HepG2 (cell line): ENCODE data around the gene AFDN. TPM values are rescaled to one million over a fixed set of nuclear protein-coding genes. Genes with fewer than 3 reads are reported as not detected.

ENCODE experiments used
- KMT2B ChIP-seq: IDR thresholded peaks from 2 replicates; pipeline ENCODE4 v1.6.1; 2016; ENCODE audit warnings: missing genetic modification reagents, missing compliant biosample characterization
- TEAD2 ChIP-seq: sonication (generic); formaldehyde crosslinking; IDR thresholded peaks from 2 replicates; pipeline ENCODE4 v1.9.0; 2021; ENCODE audit warnings: missing genetic modification reagents
- TEAD3 ChIP-seq: optimal IDR thresholded peaks from 2 replicates; pipeline ENCODE3; 2016; ENCODE audit warnings: borderline replicate concordance
- polyA plus RNA-seq, 8 experiments: library from polyadenylated mRNA; depleted of rRNA in 3 of 8; stranded (reverse) in 7 of 8; unstranded in 1 of 8; fragments of >200 nt; fragmentation: Illumina TruSeq in 4 of 8; extraction: Trizol in 4 of 8; gene quantifications; 2 replicates each; pipeline versions ENCODE4 v1.2.1 to v1.2.3, GENCODE V29; 2011 to 2016; ENCODE audit warnings: low read depth in 4 of 8, missing spikeins in 1 of 8, mixed read lengths in 1 of 8; ENCODE audit not compliant: insufficient read depth in 1 of 8
- total RNA-seq, 5 experiments: library from RNA; depleted of rRNA; stranded (reverse); fragments of >200 nt; fragmentation: Illumina TruSeq; extraction: Trizol; gene quantifications; 2 replicates each; pipeline ENCODE4 v1.2.3, GENCODE V29; 2016; ENCODE audit warnings: low read depth in 1 of 5
- TF ChIP-seq, protein P1 (sequence below): sonication (generic); formaldehyde crosslinking; IDR thresholded peaks from 2 replicates; pipeline ENCODE4 v1.4.0; 2020; ENCODE audit warnings: missing genetic modification reagents, borderline replicate concordance
- TF ChIP-seq, protein P2 (sequence below): sonication (generic); formaldehyde crosslinking; IDR thresholded peaks from 2 replicates; pipeline ENCODE4 v1.9.0; 2021; ENCODE audit warnings: missing genetic modification reagents, mild to moderate bottlenecking, borderline replicate concordance
- TF ChIP-seq, protein P3 (sequence below): sonication (generic); formaldehyde crosslinking; IDR thresholded peaks from 2 replicates; pipeline ENCODE4 v1.4.0; 2020; ENCODE audit warnings: missing genetic modification reagents
- TF ChIP-seq, protein P4 (sequence below): sonication (generic); formaldehyde crosslinking; IDR thresholded peaks from 2 replicates; pipeline ENCODE4 v1.4.0; 2020; ENCODE audit warnings: missing genetic modification reagents
- TF ChIP-seq, protein P5 (sequence below): sonication (generic); formaldehyde crosslinking; IDR thresholded peaks from 2 replicates; pipeline ENCODE4 v1.9.0; 2021; ENCODE audit warnings: missing genetic modification reagents, mild to moderate bottlenecking, borderline replicate concordance
- TF ChIP-seq, protein P6 (sequence below): sonication (generic); formaldehyde crosslinking; conservative IDR thresholded peaks from 2 replicates; pipeline ENCODE4 v1.8.0; 2022; ENCODE audit warnings: missing genetic modification reagents

Gene AFDN
- total and polyA plus RNA-seq, 2 of the 13 experiments (the other 11 are each of a cell fraction or from before 2014, with no cell fraction given), result 136 to 151 TPM

DNA sequence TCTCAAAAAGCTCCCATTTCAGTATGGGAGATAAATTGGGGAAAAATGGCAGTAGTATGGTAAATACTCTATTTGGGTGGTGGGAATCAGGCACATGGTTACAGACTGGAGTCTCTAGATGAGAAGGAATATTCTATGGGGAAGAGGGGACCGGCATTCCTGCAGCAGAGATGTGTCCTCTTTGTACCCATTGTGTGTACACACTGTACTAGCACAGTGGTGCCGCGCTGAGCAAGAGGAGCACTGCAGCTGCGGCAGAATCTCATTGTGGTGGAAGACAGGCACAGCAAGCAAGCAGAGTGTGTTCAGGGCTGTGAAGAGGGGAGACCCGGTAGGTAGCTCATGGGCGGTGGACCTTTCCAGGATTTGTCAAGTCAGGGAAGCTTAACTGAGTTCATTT is 13.0 kb downstream of the AFDN start (continued):
- TF ChIP-seq, protein P1, sequence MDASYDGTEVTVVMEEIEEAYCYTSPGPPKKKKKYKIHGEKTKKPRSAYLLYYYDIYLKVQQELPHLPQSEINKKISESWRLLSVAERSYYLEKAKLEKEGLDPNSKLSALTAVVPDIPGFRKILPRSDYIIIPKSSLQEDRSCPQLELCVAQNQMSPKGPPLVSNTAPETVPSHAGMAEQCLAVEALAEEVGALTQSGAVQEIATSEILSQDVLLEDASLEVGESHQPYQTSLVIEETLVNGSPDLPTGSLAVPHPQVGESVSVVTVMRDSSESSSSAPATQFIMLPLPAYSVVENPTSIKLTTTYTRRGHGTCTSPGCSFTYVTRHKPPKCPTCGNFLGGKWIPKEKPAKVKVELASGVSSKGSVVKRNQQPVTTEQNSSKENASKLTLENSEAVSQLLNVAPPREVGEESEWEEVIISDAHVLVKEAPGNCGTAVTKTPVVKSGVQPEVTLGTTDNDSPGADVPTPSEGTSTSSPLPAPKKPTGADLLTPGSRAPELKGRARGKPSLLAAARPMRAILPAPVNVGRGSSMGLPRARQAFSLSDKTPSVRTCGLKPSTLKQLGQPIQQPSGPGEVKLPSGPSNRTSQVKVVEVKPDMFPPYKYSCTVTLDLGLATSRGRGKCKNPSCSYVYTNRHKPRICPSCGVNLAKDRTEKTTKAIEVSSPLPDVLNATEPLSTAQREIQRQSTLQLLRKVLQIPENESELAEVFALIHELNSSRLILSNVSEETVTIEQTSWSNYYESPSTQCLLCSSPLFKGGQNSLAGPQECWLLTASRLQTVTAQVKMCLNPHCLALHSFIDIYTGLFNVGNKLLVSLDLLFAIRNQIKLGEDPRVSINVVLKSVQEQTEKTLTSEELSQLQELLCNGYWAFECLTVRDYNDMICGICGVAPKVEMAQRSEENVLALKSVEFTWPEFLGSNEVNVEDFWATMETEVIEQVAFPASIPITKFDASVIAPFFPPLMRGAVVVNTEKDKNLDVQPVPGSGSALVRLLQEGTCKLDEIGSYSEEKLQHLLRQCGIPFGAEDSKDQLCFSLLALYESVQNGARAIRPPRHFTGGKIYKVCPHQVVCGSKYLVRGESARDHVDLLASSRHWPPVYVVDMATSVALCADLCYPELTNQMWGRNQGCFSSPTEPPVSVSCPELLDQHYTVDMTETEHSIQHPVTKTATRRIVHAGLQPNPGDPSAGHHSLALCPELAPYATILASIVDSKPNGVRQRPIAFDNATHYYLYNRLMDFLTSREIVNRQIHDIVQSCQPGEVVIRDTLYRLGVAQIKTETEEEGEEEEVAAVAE (CRISPR knock-in tag), result no peak
- TF ChIP-seq, protein P2, sequence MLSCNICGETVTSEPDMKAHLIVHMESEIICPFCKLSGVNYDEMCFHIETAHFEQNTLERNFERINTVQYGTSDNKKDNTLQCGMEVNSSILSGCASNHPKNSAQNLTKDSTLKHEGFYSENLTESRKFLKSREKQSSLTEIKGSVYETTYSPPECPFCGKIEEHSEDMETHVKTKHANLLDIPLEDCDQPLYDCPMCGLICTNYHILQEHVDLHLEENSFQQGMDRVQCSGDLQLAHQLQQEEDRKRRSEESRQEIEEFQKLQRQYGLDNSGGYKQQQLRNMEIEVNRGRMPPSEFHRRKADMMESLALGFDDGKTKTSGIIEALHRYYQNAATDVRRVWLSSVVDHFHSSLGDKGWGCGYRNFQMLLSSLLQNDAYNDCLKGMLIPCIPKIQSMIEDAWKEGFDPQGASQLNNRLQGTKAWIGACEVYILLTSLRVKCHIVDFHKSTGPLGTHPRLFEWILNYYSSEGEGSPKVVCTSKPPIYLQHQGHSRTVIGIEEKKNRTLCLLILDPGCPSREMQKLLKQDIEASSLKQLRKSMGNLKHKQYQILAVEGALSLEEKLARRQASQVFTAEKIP, result no peak
- TF ChIP-seq TEAD3 (CRISPR knock-in tag) (peak; percentile 65), KMT2B (CRISPR knock-in tag) (no peak), TEAD2 (CRISPR knock-in tag) (no peak)
- TF ChIP-seq, protein P3, sequence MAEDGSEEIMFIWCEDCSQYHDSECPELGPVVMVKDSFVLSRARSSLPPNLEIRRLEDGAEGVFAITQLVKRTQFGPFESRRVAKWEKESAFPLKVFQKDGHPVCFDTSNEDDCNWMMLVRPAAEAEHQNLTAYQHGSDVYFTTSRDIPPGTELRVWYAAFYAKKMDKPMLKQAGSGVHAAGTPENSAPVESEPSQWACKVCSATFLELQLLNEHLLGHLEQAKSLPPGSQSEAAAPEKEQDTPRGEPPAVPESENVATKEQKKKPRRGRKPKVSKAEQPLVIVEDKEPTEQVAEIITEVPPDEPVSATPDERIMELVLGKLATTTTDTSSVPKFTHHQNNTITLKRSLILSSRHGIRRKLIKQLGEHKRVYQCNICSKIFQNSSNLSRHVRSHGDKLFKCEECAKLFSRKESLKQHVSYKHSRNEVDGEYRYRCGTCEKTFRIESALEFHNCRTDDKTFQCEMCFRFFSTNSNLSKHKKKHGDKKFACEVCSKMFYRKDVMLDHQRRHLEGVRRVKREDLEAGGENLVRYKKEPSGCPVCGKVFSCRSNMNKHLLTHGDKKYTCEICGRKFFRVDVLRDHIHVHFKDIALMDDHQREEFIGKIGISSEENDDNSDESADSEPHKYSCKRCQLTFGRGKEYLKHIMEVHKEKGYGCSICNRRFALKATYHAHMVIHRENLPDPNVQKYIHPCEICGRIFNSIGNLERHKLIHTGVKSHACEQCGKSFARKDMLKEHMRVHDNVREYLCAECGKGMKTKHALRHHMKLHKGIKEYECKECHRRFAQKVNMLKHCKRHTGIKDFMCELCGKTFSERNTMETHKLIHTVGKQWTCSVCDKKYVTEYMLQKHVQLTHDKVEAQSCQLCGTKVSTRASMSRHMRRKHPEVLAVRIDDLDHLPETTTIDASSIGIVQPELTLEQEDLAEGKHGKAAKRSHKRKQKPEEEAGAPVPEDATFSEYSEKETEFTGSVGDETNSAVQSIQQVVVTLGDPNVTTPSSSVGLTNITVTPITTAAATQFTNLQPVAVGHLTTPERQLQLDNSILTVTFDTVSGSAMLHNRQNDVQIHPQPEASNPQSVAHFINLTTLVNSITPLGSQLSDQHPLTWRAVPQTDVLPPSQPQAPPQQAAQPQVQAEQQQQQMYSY, result no peak
- TF ChIP-seq, protein P4, sequence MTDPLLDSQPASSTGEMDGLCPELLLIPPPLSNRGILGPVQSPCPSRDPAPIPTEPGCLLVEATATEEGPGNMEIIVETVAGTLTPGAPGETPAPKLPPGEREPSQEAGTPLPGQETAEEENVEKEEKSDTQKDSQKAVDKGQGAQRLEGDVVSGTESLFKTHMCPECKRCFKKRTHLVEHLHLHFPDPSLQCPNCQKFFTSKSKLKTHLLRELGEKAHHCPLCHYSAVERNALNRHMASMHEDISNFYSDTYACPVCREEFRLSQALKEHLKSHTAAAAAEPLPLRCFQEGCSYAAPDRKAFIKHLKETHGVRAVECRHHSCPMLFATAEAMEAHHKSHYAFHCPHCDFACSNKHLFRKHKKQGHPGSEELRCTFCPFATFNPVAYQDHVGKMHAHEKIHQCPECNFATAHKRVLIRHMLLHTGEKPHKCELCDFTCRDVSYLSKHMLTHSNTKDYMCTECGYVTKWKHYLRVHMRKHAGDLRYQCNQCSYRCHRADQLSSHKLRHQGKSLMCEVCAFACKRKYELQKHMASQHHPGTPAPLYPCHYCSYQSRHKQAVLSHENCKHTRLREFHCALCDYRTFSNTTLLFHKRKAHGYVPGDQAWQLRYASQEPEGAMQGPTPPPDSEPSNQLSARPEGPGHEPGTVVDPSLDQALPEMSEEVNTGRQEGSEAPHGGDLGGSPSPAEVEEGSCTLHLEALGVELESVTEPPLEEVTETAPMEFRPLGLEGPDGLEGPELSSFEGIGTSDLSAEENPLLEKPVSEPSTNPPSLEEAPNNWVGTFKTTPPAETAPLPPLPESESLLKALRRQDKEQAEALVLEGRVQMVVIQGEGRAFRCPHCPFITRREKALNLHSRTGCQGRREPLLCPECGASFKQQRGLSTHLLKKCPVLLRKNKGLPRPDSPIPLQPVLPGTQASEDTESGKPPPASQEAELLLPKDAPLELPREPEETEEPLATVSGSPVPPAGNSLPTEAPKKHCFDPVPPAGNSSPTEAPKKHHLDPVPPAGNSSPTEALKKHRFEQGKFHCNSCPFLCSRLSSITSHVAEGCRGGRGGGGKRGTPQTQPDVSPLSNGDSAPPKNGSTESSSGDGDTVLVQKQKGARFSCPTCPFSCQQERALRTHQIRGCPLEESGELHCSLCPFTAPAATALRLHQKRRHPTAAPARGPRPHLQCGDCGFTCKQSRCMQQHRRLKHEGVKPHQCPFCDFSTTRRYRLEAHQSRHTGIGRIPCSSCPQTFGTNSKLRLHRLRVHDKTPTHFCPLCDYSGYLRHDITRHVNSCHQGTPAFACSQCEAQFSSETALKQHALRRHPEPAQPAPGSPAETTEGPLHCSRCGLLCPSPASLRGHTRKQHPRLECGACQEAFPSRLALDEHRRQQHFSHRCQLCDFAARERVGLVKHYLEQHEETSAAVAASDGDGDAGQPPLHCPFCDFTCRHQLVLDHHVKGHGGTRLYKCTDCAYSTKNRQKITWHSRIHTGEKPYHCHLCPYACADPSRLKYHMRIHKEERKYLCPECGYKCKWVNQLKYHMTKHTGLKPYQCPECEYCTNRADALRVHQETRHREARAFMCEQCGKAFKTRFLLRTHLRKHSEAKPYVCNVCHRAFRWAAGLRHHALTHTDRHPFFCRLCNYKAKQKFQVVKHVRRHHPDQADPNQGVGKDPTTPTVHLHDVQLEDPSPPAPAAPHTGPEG, result no peak
- TF ChIP-seq, protein P5, sequence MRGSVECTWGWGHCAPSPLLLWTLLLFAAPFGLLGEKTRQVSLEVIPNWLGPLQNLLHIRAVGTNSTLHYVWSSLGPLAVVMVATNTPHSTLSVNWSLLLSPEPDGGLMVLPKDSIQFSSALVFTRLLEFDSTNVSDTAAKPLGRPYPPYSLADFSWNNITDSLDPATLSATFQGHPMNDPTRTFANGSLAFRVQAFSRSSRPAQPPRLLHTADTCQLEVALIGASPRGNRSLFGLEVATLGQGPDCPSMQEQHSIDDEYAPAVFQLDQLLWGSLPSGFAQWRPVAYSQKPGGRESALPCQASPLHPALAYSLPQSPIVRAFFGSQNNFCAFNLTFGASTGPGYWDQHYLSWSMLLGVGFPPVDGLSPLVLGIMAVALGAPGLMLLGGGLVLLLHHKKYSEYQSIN (CRISPR knock-in tag), result no peak
- TF ChIP-seq, protein P6, sequence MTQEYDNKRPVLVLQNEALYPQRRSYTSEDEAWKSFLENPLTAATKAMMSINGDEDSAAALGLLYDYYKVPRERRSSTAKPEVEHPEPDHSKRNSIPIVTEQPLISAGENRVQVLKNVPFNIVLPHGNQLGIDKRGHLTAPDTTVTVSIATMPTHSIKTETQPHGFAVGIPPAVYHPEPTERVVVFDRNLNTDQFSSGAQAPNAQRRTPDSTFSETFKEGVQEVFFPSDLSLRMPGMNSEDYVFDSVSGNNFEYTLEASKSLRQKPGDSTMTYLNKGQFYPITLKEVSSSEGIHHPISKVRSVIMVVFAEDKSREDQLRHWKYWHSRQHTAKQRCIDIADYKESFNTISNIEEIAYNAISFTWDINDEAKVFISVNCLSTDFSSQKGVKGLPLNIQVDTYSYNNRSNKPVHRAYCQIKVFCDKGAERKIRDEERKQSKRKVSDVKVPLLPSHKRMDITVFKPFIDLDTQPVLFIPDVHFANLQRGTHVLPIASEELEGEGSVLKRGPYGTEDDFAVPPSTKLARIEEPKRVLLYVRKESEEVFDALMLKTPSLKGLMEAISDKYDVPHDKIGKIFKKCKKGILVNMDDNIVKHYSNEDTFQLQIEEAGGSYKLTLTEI (CRISPR knock-in tag), result no peak
